GM20000 (cell line): ENCODE results near the gene SATB2.

ENCODE experiments used
- DNase-seq: peaks from one replicate; pipeline ENCODE4 v3.0.0; 2012; ENCODE audit warnings: low spot score
- CTCF ChIP-seq: IDR thresholded peaks from 2 replicates; pipeline ENCODE4 v1.5.1; 2012; ENCODE audit warnings: mild to moderate bottlenecking, control low read depth; ENCODE audit errors: extremely low read depth, missing control alignments

Gene SATB2

GRCh38 chr2:199455210-199455544, 2.6 kb downstream of the SATB2 start:
- TF ChIP-seq CTCF: no peak
- no peak for DNase-seq

DNA sequence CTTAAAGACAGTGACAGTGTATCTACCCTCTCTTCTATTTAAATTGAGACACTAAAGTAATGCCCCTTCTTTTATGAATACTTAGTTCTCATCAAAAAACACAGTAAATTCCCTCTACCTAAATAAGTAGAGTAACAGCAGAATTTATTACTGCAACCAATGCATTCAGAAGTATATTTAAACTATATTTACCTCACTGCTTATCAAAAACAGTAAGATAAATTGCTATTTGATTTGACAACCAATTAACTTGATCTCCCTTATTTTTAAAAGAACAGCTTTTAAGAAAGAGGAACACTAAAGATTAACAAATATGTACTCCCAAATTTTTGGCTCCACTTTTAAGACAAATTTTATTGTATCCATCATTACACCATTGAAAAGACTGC, 4.8 kb downstream of the SATB2 start:
- no peak for TF ChIP-seq CTCF
- DNase-seq: no peak

DNA sequence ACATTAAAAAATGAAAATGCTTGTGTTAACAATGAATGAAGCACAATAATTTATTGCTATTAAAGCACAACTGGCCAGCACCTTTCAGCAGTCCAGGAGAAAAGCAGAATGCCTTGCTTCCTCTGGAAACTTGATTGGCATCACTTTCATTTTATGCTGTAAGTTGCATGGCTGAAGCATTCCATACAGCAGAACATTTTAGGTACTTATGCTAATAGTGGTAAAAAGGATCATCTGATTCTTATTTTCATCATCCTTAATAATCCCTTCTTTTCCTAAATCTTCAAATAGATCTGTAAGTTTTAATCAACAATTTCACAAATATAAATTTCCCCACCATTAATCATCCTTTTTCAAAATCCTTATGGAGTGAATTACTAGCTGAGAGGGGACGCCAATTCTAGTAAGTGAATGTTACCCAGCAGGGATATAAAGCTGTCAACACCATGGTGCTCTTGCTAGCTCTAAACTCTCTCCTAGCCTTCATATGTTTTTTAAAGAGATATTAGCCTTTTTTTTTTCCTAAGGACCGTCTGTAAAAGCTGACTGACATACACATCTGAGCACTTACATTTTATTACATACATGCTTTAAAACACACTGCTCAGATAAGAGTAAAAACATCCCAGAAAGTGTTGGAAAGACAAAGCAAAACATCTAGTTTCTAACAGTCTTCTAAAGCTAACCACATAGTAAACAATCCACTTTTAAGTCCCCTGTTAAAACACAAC, 5.3 kb downstream of the SATB2 start:
- TF ChIP-seq CTCF: no peak
- DNase-seq: no peak

GRCh38 chr2:199449956-199450355, 7.8 kb downstream of the SATB2 start:
- DNase-seq: no peak
- no peak for TF ChIP-seq CTCF

DNA sequence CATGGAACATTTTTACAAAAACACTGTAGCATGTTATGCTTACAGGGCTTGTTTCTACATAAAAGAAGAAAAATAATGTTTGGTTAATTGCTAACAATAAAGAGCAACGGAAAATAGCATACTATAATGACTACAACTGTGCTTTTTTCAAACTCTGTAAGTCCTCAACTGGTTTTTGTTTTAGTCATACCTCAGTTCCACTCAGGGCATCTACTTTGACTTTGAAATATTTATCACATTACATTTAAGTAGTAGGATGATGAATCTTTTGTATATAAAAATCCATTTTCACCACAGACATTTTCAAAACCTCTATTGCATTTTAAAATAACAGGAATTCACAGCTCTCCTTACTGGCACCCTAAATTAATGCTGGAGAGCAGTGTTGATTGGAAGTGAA, 8.3 kb downstream of the SATB2 start:
- DNase-seq: no peak
- no peak for TF ChIP-seq CTCF

DNA sequence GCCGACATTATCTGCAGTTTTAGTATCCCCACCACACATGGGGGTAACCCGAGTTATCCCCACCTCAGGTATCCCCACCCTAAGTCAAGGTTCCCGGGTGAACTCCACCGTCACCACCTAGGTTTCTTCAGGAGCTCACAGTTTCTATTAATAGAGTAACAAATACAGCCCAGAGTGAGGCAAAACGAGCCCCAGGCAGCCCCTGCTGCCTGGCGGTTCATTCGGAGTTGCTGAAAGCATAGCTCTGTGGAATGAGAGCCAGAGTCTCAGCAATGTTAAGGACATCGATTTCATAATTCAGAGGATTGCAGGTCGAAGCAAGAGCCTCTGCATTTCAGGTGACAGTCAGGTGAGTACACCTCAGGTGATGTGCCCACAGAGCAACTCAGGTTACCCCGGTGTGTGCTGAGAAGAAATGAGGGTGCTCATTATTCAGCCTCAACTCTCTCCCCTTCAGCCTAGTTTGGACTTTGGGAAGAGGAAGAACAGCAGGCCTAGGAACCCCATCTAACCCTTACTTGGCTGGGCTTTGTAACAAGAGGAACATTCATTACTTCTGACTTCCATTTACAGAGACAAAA, 10.7 kb downstream of the SATB2 start:
- no peak for TF ChIP-seq CTCF
- no peak for DNase-seq

GRCh38 chr2:199444749-199445148, 13.0 kb downstream of the SATB2 start:
- no peak for TF ChIP-seq CTCF
- DNase-seq: no peak
